ENCODE measurements around the gene IRGQ.

GRCh38 chr19:43589277-43589676, 6.7 kb downstream of the IRGQ start:
- no peak for TF ChIP-seq CTCF (conservative IDR thresholded peaks at IDR 0.05; ENCODE audit: low read depth, low read length)
- TF ChIP-seq EZH2 (IDR thresholded peaks at IDR 0.05; ENCODE audit: borderline replicate concordance, low read depth, low read length, poor library complexity, severe bottlenecking) = no peak
